ENCODE data around the gene ARHGAP29. TPM values are rescaled to one million over a fixed set of nuclear protein-coding genes. Genes with fewer than 3 reads are reported as not detected.

Gene ARHGAP29, protein sequence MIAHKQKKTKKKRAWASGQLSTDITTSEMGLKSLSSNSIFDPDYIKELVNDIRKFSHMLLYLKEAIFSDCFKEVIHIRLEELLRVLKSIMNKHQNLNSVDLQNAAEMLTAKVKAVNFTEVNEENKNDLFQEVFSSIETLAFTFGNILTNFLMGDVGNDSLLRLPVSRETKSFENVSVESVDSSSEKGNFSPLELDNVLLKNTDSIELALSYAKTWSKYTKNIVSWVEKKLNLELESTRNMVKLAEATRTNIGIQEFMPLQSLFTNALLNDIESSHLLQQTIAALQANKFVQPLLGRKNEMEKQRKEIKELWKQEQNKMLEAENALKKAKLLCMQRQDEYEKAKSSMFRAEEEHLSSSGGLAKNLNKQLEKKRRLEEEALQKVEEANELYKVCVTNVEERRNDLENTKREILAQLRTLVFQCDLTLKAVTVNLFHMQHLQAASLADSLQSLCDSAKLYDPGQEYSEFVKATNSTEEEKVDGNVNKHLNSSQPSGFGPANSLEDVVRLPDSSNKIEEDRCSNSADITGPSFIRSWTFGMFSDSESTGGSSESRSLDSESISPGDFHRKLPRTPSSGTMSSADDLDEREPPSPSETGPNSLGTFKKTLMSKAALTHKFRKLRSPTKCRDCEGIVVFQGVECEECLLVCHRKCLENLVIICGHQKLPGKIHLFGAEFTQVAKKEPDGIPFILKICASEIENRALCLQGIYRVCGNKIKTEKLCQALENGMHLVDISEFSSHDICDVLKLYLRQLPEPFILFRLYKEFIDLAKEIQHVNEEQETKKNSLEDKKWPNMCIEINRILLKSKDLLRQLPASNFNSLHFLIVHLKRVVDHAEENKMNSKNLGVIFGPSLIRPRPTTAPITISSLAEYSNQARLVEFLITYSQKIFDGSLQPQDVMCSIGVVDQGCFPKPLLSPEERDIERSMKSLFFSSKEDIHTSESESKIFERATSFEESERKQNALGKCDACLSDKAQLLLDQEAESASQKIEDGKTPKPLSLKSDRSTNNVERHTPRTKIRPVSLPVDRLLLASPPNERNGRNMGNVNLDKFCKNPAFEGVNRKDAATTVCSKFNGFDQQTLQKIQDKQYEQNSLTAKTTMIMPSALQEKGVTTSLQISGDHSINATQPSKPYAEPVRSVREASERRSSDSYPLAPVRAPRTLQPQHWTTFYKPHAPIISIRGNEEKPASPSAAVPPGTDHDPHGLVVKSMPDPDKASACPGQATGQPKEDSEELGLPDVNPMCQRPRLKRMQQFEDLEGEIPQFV
- 5.4 and 15.0 TPM in 2 replicates for total RNA-seq

DNA sequence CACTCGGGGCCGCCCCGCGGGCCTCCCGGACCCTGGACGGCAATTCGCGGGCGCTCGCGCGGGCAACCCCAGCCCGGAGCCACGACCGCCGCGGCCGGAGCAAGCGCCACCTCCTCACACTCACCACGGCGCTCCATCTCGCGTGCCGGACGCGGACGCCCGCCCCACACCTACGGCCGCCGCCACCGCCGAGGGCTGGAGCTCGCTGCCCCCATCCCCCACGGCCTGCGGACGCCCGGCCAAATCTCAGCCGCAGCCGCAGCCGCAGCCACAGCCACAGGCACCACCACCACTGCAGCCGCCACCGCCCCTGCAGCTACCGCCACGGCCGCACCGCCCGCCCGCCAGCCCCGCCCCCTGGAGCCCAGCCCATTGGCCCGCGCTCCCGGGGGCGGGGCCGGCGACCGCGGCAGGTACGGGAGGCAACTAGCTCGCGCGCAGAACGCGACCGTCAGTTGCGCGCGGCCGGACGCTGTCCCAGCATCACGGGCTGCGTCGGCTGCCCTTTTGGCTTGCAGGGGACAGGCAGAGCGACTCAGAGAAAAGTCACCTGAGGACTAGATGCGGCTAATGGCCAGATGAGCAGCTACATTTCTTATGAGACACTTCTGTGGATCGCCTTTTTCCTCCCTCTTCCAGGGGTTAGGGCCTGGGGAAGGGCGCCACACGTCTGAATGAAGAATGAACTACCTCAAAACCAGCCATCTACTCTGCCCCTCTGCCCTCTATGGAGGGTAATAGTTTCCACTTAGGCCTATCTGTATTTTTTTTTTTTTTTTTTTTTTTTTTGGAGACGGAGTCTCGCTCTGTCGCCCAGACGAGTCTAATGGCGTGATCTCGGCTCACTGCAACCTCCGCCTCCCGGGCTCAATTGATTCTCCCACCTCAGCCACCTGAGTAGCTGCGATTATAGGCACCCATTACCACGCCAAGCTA, at the start of gene ARHGAP29:
Gene ARHGAP29 (minus strand): TSS at position 294 of the 936 bp plus-strand sequence. CDS start 5,973 bp downstream, outside the sequence.

Other genes with a start within 250 kb of the ARHGAP29 start
- 0.52 and 1.4 TPM in 2 replicates for gene ABCA4, start 116.4 kb downstream of the ARHGAP29 start, total RNA-seq
- 18.0 and 22.8 TPM in 2 replicates for gene ABCD3, start 180.8 kb upstream of the ARHGAP29 start, total RNA-seq